Activated CD8-positive, alpha-beta memory T cell treated with anti-CD3 and anti-CD28 coated beads, Interleukin-2, amount 50 U/mL, for 1 hour (primary cell): ENCODE data around the gene NEK1.

Experiments used
- DNase-seq: peaks from one replicate; pipeline ENCODE4 v3.0.0-alpha.2; 2020; ENCODE audit errors: extremely low read depth

The NEK1 gene

GRCh38 chr4:169611991-169612870 lies at the start of gene NEK1:
Gene NEK1 (minus strand): TSS chr4:169612583. CDS start chr4:169602630, 9,953 bp downstream.
- DNase-seq, result peak; percentile 72

- DNase-seq, result no peak
Measured at GRCh38 chr4:169661761-169662160, 49.4 kb upstream of the NEK1 start.

GRCh38 chr4:169660929-169661328 lies 48.5 kb upstream of the NEK1 start:
- no peak for DNase-seq

- peak; percentile 59 for DNase-seq
Measured at GRCh38 chr4:169659716-169660670, 47.6 kb upstream of the NEK1 start.

GRCh38 chr4:169658975-169659715 lies 46.8 kb upstream of the NEK1 start:
- no peak for DNase-seq

GRCh38 chr4:169658196-169658595 lies 45.8 kb upstream of the NEK1 start:
- no peak for DNase-seq

GRCh38 chr4:169657470-169658107 lies 45.2 kb upstream of the NEK1 start:
- no peak for DNase-seq

- no peak for DNase-seq
Measured at GRCh38 chr4:169655401-169655800, 43.0 kb upstream of the NEK1 start.

GRCh38 chr4:169652535-169652934 lies 40.2 kb upstream of the NEK1 start:
- no peak for DNase-seq

- no peak for DNase-seq
Measured at GRCh38 chr4:169650227-169650936, 38.0 kb upstream of the NEK1 start.

GRCh38 chr4:169649545-169650226 lies 37.3 kb upstream of the NEK1 start:
- DNase-seq, result no peak

- DNase-seq, result no peak
Measured at GRCh38 chr4:169645627-169646026, 33.2 kb upstream of the NEK1 start.

- no peak for DNase-seq
Measured at GRCh38 chr4:169644802-169645201, 32.4 kb upstream of the NEK1 start.

GRCh38 chr4:169640261-169640870 lies 28.0 kb upstream of the NEK1 start:
- DNase-seq, result no peak

GRCh38 chr4:169634975-169635374 lies 22.6 kb upstream of the NEK1 start:
- no peak for DNase-seq

- DNase-seq, result no peak
Measured at GRCh38 chr4:169632896-169633295, 20.5 kb upstream of the NEK1 start.

- no peak for DNase-seq
Measured at GRCh38 chr4:169630069-169630468, 17.7 kb upstream of the NEK1 start.

- no peak for DNase-seq
Measured at GRCh38 chr4:169628579-169628978, 16.2 kb upstream of the NEK1 start.

GRCh38 chr4:169627307-169627706 lies 14.9 kb upstream of the NEK1 start:
- DNase-seq, result no peak
